ENCODE data around the gene FNIP1.

DNA sequence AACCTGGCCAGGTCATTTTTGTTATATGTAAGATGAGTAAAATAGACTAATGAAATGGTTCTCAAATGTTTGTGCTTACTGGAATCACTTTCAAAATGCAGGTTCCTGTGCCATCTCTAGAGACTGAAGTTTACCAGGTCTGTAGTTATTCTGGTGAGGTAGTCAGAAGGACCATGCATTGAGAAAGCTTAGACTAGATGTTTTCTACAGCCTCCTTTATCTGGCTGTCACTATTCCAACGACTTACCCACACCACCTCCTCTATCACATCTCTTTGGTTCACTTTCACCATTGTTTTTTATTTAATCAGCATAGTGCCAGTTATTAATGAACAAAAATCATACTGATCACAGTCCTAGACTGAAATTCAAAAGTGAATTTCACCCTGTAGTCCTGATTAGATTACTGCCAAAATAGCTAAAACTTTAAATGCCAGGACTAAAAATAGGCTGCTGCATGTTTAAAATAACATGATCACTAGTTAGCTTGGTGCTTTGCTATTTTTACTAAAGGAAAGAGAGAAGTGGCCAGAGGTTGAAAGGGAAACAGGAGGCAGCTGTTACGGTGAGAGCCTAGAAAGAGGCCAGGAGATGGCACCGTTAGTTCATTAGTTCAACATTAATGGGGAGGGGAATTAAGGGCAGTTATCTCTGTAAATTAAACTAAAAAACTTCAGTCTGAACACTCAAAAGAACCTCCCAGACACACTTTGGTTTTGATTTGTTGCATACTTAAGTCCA lies 13.9 kb upstream of the FNIP1 start:
- TF ChIP-seq SP1 (IDR thresholded peaks at IDR 0.05) (no peak), NFRKB (IDR thresholded peaks at IDR 0.05) (no peak)

Data from HEK293T (cell line).